Measurements from ENCODE around the gene RYR1. TPM values are rescaled to one million over a fixed set of nuclear protein-coding genes. Genes with fewer than 3 reads are reported as not detected.

Gene RYR1
- total RNA-seq, 1 experiment from 2014 or later: 34.2 TPM

DNA sequence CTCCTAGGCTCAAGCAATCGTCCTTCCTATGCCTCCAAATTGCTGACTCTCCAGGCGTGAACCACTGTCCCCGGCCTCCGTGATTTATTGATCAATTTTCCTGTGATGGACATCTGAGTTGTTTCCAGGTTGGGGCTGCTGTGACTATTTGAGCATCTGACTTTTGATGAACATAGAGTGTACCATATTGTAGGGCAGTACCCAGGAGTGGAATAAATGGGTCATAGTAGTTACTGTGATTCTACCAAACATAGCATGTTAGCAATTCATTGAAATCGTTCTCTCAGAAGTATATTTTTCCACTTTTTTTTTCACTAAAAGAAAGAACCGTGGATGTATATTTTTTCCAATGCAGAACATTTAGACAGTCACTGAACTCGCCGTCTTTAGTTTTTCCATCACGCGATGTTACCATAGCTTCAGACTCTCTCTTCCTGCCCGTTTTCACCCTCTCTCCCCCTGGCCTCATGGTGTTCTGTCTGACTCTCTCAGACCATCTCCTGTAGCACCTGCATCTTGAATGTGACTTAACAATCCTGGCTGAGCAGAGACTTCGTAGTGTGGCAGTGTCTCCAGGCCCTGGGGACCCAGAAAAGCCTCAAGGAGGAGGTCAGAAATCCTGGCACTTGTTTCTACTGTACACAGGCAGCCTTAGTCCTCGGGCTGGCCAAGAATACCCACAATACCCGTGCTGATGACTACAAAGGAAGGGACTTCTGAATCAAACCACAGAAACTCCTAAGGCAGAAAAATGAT, 4.3 kb upstream of the RYR1 start:
- no peak overlapping the region for H3K4me3 ChIP-seq (ENCODE audit: low read depth in 2 of 2, low read length in 2 of 2)
- H3K9me3 ChIP-seq (ENCODE audit: control insufficient read depth, insufficient read depth, low read depth, low read length): no peaks in the 10 kb centered on the region
- ATAC-seq: no peak; the same call in 1 of the 2 replicates
- intact Hi-C loops (cut with micrococcal nuclease; ENCODE audit: unreplicated experiment): no loop called here
- TF ChIP-seq POLR2AphosphoS5 (IDR thresholded peaks at IDR 0.05; ENCODE audit: low read depth, low read length): no peak
- H3K27me3 ChIP-seq (ENCODE audit: control insufficient read depth, insufficient read depth, low read length): no peaks in the 10 kb centered on the region
- POLR2A ChIA-PET: interaction anchor here (0.7 kb wide), 2 partner anchors 22 to 161 kb away, joined by 3 read pairs; no protein-coding TSS in a partner anchor
- in situ Hi-C loops (cut with HindIII; ENCODE audit: low pct_unique_long_range_greater_than_20kb, low sequenced_read_pairs): no loop called here
- DNase-seq (ENCODE audit: low read depth, low spot score): no peak
- H3K4me1 ChIP-seq (ENCODE audit: control insufficient read depth, insufficient read depth, low read length): no peaks in the 10 kb centered on the region
- no peak overlapping the region for H3K27ac ChIP-seq (ENCODE audit: low read length)
- BruUV-seq (replicated peaks): no TSS peak
- CTCF ChIA-PET: interaction anchor here (0.8 kb wide), 1 partner anchor 27 kb away, joined by 4 read pairs; the partner anchor contains the start of gene FAM98C
- no peaks in the 10 kb centered on the region for H3K36me3 ChIP-seq (ENCODE audit: control insufficient read depth, insufficient read depth, low read length)

DNA sequence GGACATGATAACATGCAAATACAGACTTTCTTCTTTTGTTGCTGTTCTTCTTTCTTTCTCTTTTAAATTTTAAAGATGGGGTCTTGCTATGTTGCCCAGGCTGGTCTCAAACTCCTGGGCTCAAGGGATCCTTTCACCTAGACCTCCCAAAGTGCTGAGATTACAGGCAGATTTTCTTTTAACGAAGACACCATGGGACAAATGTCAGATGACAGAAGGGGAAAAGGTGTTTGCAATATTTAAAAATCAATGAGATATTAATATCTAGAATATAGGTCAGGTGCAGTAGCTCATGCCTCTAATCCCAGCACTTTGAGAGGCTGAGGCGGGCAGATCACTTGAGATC, 3.7 kb upstream of the RYR1 start:
- BruUV-seq (replicated peaks): no TSS peak
- CTCF ChIA-PET: no interaction called here

More for the DNA sequence above, 3.7 kb upstream of the RYR1 start:
- Histone ChIP-seq H3K9me3 (ENCODE audit: control insufficient read depth, insufficient read depth, low read depth, low read length) (no peaks in the 10 kb centered on the region), H3K4me3 (ENCODE audit: low read depth in 2 of 2, low read length in 2 of 2) (no peak overlapping the region), H3K27ac (ENCODE audit: low read length) (no peak overlapping the region), H3K27me3 (ENCODE audit: control insufficient read depth, insufficient read depth, low read length) (no peaks in the 10 kb centered on the region), H3K4me1 (ENCODE audit: control insufficient read depth, insufficient read depth, low read length) (no peaks in the 10 kb centered on the region), H3K36me3 (ENCODE audit: control insufficient read depth, insufficient read depth, low read length) (no peaks in the 10 kb centered on the region)
- in situ Hi-C loops (cut with HindIII; ENCODE audit: low pct_unique_long_range_greater_than_20kb, low sequenced_read_pairs): no loop called here
- no peak for TF ChIP-seq POLR2AphosphoS5 (IDR thresholded peaks at IDR 0.05; ENCODE audit: low read depth, low read length)
- TF ChIP-seq TCF7L2 (IDR thresholded peaks at IDR 0.05; ENCODE audit: low read depth, low read length): no peak
- TF ChIP-seq CTCF (IDR thresholded peaks at IDR 0.05): no peak
- TF ChIP-seq, protein P1, sequence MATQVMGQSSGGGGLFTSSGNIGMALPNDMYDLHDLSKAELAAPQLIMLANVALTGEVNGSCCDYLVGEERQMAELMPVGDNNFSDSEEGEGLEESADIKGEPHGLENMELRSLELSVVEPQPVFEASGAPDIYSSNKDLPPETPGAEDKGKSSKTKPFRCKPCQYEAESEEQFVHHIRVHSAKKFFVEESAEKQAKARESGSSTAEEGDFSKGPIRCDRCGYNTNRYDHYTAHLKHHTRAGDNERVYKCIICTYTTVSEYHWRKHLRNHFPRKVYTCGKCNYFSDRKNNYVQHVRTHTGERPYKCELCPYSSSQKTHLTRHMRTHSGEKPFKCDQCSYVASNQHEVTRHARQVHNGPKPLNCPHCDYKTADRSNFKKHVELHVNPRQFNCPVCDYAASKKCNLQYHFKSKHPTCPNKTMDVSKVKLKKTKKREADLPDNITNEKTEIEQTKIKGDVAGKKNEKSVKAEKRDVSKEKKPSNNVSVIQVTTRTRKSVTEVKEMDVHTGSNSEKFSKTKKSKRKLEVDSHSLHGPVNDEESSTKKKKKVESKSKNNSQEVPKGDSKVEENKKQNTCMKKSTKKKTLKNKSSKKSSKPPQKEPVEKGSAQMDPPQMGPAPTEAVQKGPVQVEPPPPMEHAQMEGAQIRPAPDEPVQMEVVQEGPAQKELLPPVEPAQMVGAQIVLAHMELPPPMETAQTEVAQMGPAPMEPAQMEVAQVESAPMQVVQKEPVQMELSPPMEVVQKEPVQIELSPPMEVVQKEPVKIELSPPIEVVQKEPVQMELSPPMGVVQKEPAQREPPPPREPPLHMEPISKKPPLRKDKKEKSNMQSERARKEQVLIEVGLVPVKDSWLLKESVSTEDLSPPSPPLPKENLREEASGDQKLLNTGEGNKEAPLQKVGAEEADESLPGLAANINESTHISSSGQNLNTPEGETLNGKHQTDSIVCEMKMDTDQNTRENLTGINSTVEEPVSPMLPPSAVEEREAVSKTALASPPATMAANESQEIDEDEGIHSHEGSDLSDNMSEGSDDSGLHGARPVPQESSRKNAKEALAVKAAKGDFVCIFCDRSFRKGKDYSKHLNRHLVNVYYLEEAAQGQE (IDR thresholded peaks at IDR 0.05; ENCODE audit: insufficient read depth in 1 of 2, low read depth in 2 of 2, low read length in 1 of 2): no peak
- TF ChIP-seq SIN3A (IDR thresholded peaks at IDR 0.05; ENCODE audit: borderline replicate concordance, insufficient read depth, low read depth, low read length): no peak
- DNase-seq (ENCODE audit: low read depth, low spot score): no peak
- intact Hi-C loops (cut with micrococcal nuclease; ENCODE audit: unreplicated experiment): no loop called here
- ATAC-seq: no peak
- POLR2A ChIA-PET: no interaction called here
